Measurements from ENCODE around the gene XRCC5. TPM values are rescaled to one million over a fixed set of nuclear protein-coding genes. Genes with fewer than 3 reads are reported as not detected.
A peak's percentile ranks its signal among the peaks of the same experiment; 100 is the strongest.

XRCC5 gene
- total and polyA plus RNA-seq, 2 donors (not counting 1 experiment from before 2014, with no cell fraction given) = 152 to 278 TPM

DNA sequence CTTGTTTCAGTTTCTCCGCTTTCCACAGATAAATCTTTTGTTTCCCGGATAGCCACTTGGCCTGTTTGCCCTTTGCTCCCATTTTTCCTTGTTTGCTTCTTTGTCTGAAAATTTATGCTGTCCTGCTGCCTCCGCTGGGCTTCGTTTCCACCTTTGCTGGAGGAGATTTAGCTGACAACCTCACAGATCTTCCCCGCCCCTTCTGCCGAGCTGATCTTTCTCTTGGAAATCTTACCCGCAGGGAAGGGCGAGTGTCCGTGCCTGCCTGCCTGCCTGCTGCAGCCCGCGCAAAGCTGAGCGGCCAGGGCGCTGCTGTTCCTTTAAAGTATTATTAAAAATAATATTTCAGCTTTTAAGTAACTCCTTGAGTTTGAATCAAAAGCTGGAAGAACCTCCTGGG is 1.4 kb upstream of the XRCC5 start:
- TF ChIP-seq EZH2 (IDR thresholded peaks at IDR 0.05; ENCODE audit: low read length, missing control alignments) = no peak
- TF ChIP-seq, protein P1, sequence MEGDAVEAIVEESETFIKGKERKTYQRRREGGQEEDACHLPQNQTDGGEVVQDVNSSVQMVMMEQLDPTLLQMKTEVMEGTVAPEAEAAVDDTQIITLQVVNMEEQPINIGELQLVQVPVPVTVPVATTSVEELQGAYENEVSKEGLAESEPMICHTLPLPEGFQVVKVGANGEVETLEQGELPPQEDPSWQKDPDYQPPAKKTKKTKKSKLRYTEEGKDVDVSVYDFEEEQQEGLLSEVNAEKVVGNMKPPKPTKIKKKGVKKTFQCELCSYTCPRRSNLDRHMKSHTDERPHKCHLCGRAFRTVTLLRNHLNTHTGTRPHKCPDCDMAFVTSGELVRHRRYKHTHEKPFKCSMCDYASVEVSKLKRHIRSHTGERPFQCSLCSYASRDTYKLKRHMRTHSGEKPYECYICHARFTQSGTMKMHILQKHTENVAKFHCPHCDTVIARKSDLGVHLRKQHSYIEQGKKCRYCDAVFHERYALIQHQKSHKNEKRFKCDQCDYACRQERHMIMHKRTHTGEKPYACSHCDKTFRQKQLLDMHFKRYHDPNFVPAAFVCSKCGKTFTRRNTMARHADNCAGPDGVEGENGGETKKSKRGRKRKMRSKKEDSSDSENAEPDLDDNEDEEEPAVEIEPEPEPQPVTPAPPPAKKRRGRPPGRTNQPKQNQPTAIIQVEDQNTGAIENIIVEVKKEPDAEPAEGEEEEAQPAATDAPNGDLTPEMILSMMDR (conservative IDR thresholded peaks at IDR 0.05 in 1 of 2, IDR thresholded peaks at IDR 0.05 in 1 of 2; ENCODE audit: low read depth in 1 of 2, low read length in 2 of 2) = no peak
- H3K27ac ChIP-seq (ENCODE audit: insufficient read depth, low read length) = no peak overlapping the region
- no peak overlapping the region for H3K9ac ChIP-seq (ENCODE audit: insufficient read depth, low read length)
- DNase-seq (ENCODE audit: low read depth in 2 of 2) = peak in 1 of 2 donors; percentile 25
- H3K79me2 ChIP-seq (ENCODE audit: control insufficient read depth, insufficient read depth, low read length) = peaks cover 36% of the 10 kb centered on the region
- peaks cover 3% of the 10 kb centered on the region for H3K27me3 ChIP-seq (ENCODE audit: control insufficient read depth, insufficient read depth, low read length)
- H3K36me3 ChIP-seq (ENCODE audit: control insufficient read depth, insufficient read depth, low read length) = peaks cover 5% of the 10 kb centered on the region
- no peaks in the 10 kb centered on the region for H3K9me3 ChIP-seq (ENCODE audit: control insufficient read depth, insufficient read depth, low read depth, low read length)
- H3K4me3 ChIP-seq (replicated peaks in 1 of 4; ENCODE audit: control extremely low read depth in 1 of 4, insufficient read depth in 1 of 4, low read depth in 3 of 4, low read length in 4 of 4) = no peak overlapping the region
- peaks cover 2% of the 10 kb centered on the region for H3K4me1 ChIP-seq (ENCODE audit: control insufficient read depth, extremely low read depth, insufficient read depth, low read length)
- no peak overlapping the region for H3K4me2 ChIP-seq (ENCODE audit: extremely low read depth, insufficient read depth, low read length)
- no peaks in the 10 kb centered on the region for H4K20me1 ChIP-seq (ENCODE audit: control insufficient read depth, extremely low read depth, insufficient read depth, low read length)
- H2AFZ ChIP-seq (ENCODE audit: low read length) = peak overlapping the region; percentile 59

DNA sequence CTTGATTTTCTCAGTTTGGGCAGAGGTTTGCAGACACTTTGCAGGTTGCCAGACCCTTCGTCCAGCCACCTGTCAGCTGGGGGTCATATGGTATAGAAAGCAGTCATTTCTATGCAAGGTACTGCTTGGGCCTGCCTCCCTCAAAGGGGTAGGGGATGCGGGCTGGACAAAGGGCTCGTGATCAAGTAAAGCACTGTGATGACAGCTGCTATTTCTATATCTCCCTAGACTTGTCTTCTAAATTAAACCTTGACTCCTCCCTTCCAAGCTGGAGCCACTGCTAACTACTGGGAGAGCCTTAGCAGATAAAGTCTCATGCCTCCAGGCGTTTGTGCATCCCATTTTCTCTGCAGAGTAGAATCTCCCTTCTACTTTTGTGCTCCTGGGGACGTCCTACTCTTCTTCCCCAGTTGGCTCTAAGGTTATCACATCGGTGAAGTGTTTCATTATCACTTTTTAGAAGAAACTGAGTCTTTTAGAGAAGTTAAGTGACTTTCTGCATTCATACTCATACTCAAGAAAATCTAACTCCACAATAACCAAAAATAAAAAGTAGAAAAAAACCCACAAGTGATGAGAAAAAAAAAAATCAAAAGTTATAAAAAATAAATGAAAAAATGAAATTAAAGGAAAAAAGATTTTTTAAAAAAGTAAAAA is 710 bp upstream of the XRCC5 start:
- peak overlapping the region; percentile 61 for H3K4me2 ChIP-seq (ENCODE audit: extremely low read depth, insufficient read depth, low read length)
- H3K27me3 ChIP-seq (ENCODE audit: control insufficient read depth, insufficient read depth, low read length) = peaks cover 3% of the 10 kb centered on the region
- peaks cover 39% of the 10 kb centered on the region for H3K79me2 ChIP-seq (ENCODE audit: control insufficient read depth, insufficient read depth, low read length)
- H2AFZ ChIP-seq (ENCODE audit: low read length) = no peak overlapping the region
- peaks cover 7% of the 10 kb centered on the region for H3K36me3 ChIP-seq (ENCODE audit: control insufficient read depth, insufficient read depth, low read length)
- H3K9me3 ChIP-seq (ENCODE audit: control insufficient read depth, insufficient read depth, low read depth, low read length) = no peaks in the 10 kb centered on the region
- peak overlapping the region; percentile 95 for H3K9ac ChIP-seq (ENCODE audit: insufficient read depth, low read length)
- no peak for TF ChIP-seq EZH2 (IDR thresholded peaks at IDR 0.05; ENCODE audit: low read length, missing control alignments)
- TF ChIP-seq, protein P1 (conservative IDR thresholded peaks at IDR 0.05 in 1 of 2, IDR thresholded peaks at IDR 0.05 in 1 of 2; ENCODE audit: low read depth in 1 of 2, low read length in 2 of 2) = no peak
- peak overlapping the region in 3 of 4 experiments; percentile 5 to 96 (median 76) for H3K4me3 ChIP-seq (replicated peaks in 1 of 4; ENCODE audit: control extremely low read depth in 1 of 4, insufficient read depth in 1 of 4, low read depth in 3 of 4, low read length in 4 of 4)
- DNase-seq (ENCODE audit: low read depth in 2 of 2) = no peak
- H4K20me1 ChIP-seq (ENCODE audit: control insufficient read depth, extremely low read depth, insufficient read depth, low read length) = no peaks in the 10 kb centered on the region
- peaks cover 2% of the 10 kb centered on the region for H3K4me1 ChIP-seq (ENCODE audit: control insufficient read depth, extremely low read depth, insufficient read depth, low read length)
- peak overlapping the region; percentile 93 for H3K27ac ChIP-seq (ENCODE audit: insufficient read depth, low read length)

DNA sequence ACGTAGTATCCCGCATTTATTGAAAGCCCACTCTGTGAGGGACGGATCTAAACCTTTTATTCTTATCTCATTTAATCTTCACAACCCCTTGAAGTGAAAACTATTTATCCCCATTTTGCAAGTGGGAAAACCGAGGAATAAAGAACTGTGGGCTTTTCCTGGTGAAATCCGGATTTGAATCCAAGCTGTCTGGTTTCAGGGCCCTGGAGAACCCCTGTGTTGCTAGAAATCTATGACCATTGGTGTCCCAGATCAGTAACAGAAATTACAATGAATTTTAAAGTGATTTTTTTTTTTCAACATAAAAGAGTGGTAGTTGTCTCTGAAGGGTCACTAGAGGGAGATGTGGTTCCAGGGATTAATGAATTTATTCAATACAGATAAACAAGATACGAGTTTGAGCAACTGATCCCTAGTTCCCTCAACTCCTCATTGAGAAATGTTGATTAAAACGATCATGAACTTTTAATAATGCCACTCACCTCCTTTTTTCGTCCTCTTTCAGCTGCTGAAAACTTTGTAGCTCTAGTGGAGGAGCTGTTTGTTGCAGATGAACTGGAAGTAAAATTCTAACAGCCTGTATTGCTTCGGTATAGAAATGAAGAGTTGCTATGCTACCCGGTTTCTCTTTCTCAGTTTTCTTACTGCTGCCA is 940 bp downstream of the XRCC5 start:
- H4K20me1 ChIP-seq (ENCODE audit: control insufficient read depth, extremely low read depth, insufficient read depth, low read length) = no peaks in the 10 kb centered on the region
- H3K4me2 ChIP-seq (ENCODE audit: extremely low read depth, insufficient read depth, low read length) = peak overlapping the region; percentile 67
- peaks cover 40% of the 10 kb centered on the region for H3K79me2 ChIP-seq (ENCODE audit: control insufficient read depth, insufficient read depth, low read length)
- peaks cover 2% of the 10 kb centered on the region for H3K4me1 ChIP-seq (ENCODE audit: control insufficient read depth, extremely low read depth, insufficient read depth, low read length)
- H3K9ac ChIP-seq (ENCODE audit: insufficient read depth, low read length) = peak overlapping the region; percentile 95
- H3K36me3 ChIP-seq (ENCODE audit: control insufficient read depth, insufficient read depth, low read length) = peaks cover 12% of the 10 kb centered on the region
- DNase-seq (ENCODE audit: low read depth in 2 of 2) = peak; percentile 54 to 79
- peak overlapping the region; percentile 41 to 96 (median 88) for H3K4me3 ChIP-seq (replicated peaks in 1 of 4; ENCODE audit: control extremely low read depth in 1 of 4, insufficient read depth in 1 of 4, low read depth in 3 of 4, low read length in 4 of 4)
- H3K27me3 ChIP-seq (ENCODE audit: control insufficient read depth, insufficient read depth, low read length) = peaks cover 3% of the 10 kb centered on the region
- peak overlapping the region; percentile 93 for H3K27ac ChIP-seq (ENCODE audit: insufficient read depth, low read length)
- H3K9me3 ChIP-seq (ENCODE audit: control insufficient read depth, insufficient read depth, low read depth, low read length) = no peaks in the 10 kb centered on the region
- H2AFZ ChIP-seq (ENCODE audit: low read length) = no peak overlapping the region
- TF ChIP-seq EZH2 (IDR thresholded peaks at IDR 0.05; ENCODE audit: low read length, missing control alignments) = no peak
- TF ChIP-seq, protein P1 (conservative IDR thresholded peaks at IDR 0.05 in 1 of 2, IDR thresholded peaks at IDR 0.05 in 1 of 2; ENCODE audit: low read depth in 1 of 2, low read length in 2 of 2) = peak; percentile 44 to 52
